Measurements from ENCODE around the gene RASD2. TPM values are rescaled to one million over a fixed set of nuclear protein-coding genes. Genes with fewer than 3 reads are reported as not detected.
"Not testable (repeated sequence)": the region's sequence is repeated elsewhere in the genome, so short reads cannot be mapped to it uniquely, and the experiment has no call there.

RASD2 gene
- total RNA-seq (2014; rRNA removed; shearing (Covaris generic)) = 3.2 and 3.6 TPM in 2 replicates
- 1.2 and 1.5 TPM in 2 replicates for polyA plus RNA-seq (2016; fragmentation: Nextera tagmentation; extraction: Ambion mirVana)
- long read RNA-seq = 0 reads

GRCh38 chr22:35540595-35541253, at the start of gene RASD2:
Gene RASD2 (plus strand): TSS chr22:35540831. CDS start chr22:35546810, 5,979 bp downstream.
- Mint-ChIP-seq H3K27me3 (ENCODE audit: insufficient read depth, low read depth, poor library complexity) (peaks cover 38% of the 10 kb centered on the region), H3K9me3 (no peaks in the 10 kb centered on the region), H3K36me3 (ENCODE audit: low read depth) (no peaks in the 10 kb centered on the region), H3K4me3 (peak within 1 kb of the TSS; percentile 74), H3K4me1 (peaks cover 32% of the 10 kb centered on the region), H3K27ac (no peak within 1 kb of the TSS)
- no peaks in the 10 kb centered on the region for H3K9me2 ChIP-seq (ENCODE audit: insufficient read depth)
- peaks cover 32% of the 10 kb centered on the region for H3K27me3 ChIP-seq (ENCODE audit: insufficient read depth)
- H3K36me3 ChIP-seq (ENCODE audit: insufficient read depth) = no peaks in the 10 kb centered on the region
- H2AFZ ChIP-seq = peak within 1 kb of the TSS; percentile 94
- peak within 1 kb of the TSS; percentile 72 for H3K4me3 ChIP-seq
- ATAC-seq (peak; percentile 49), DNase-seq (ENCODE audit: low spot score) (peak; percentile 67)
- H4K20me1 ChIP-seq (replicated peaks; ENCODE audit: insufficient read depth) = no peaks in the 10 kb centered on the region
- H3K4me1 ChIP-seq (ENCODE audit: insufficient read depth) = peaks cover 8% of the 10 kb centered on the region
- peak within 1 kb of the TSS; percentile 89 for H3K4me2 ChIP-seq
- no peaks in the 10 kb centered on the region for H3K79me2 ChIP-seq (replicated peaks; ENCODE audit: insufficient read depth)
- peaks cover 14% of the 10 kb centered on the region for H3F3A ChIP-seq (replicated peaks; ENCODE audit: low read depth)
- TF ChIP-seq ZNF331 (CRISPR knock-in tag; IDR thresholded peaks at IDR 0.05; ENCODE audit: low read depth) = no peak
- TF ChIP-seq EZH2 (IDR thresholded peaks at IDR 0.05; ENCODE audit: low read depth, unreplicated experiment) = peak; percentile 23
- no peak for TF ChIP-seq STAT1 (IDR thresholded peaks at IDR 0.05; ENCODE audit: unreplicated experiment)
- TF ChIP-seq NANOG (IDR thresholded peaks at IDR 0.05; ENCODE audit: borderline replicate concordance) = no peak
- no peak within 1 kb of the TSS for H3K27ac ChIP-seq (ENCODE audit: low read depth)

- H3K27me3 Mint-ChIP-seq (ENCODE audit: insufficient read depth, low read depth, poor library complexity) = peaks cover 16% of the 10 kb centered on the region
- H3K36me3 Mint-ChIP-seq (ENCODE audit: low read depth) = not testable (repeated sequence)
Measured at GRCh38 chr22:35491061-35491907, 49.3 kb upstream of the RASD2 start.

GRCh38 chr22:35491908-35492380, 48.7 kb upstream of the RASD2 start:
- Histone ChIP-seq H3K27ac (ENCODE audit: low read depth) (no peak overlapping the region), H4K20me1 (replicated peaks; ENCODE audit: insufficient read depth) (no peaks in the 10 kb centered on the region), H3K9me2 (ENCODE audit: insufficient read depth) (no peaks in the 10 kb centered on the region; the same call in 1 of the 2 replicates), H3K79me2 (replicated peaks; ENCODE audit: insufficient read depth) (no peaks in the 10 kb centered on the region), H3K27me3 (ENCODE audit: insufficient read depth) (no peaks in the 10 kb centered on the region), H3K36me3 (ENCODE audit: insufficient read depth) (no peaks in the 10 kb centered on the region), H2AFZ (no peak overlapping the region), H3K4me2 (no peak overlapping the region), H3K4me1 (ENCODE audit: insufficient read depth) (no peaks in the 10 kb centered on the region), H3K4me3 (no peak overlapping the region), H3F3A (replicated peaks; ENCODE audit: low read depth) (no peaks in the 10 kb centered on the region)
- Mint-ChIP-seq H3K4me3 (no peak overlapping the region), H3K27me3 (ENCODE audit: insufficient read depth, low read depth, poor library complexity) (peaks cover 16% of the 10 kb centered on the region), H3K36me3 (ENCODE audit: low read depth) (peaks cover 3% of the 10 kb centered on the region; the same call in 1 of the 3 replicates), H3K9me3 (peaks cover 12% of the 10 kb centered on the region), H3K4me1 (no peaks in the 10 kb centered on the region), H3K27ac (no peak overlapping the region)
- DNase-seq (ENCODE audit: low spot score) (no peak), ATAC-seq (no peak)
- TF ChIP-seq ETS1 (IDR thresholded peaks at IDR 0.05) = no peak
- TF ChIP-seq NANOG (IDR thresholded peaks at IDR 0.05; ENCODE audit: borderline replicate concordance) = no peak
- no peak for TF ChIP-seq CREB1 (CRISPR knock-in tag; IDR thresholded peaks at IDR 0.05; ENCODE audit: low read depth)
- no peak for TF ChIP-seq ZNF114 (CRISPR knock-in tag; IDR thresholded peaks at IDR 0.05)
- no peak for TF ChIP-seq REST (IDR thresholded peaks at IDR 0.05; ENCODE audit: unreplicated experiment)
- TF ChIP-seq ZNF331 (CRISPR knock-in tag; IDR thresholded peaks at IDR 0.05; ENCODE audit: low read depth) = no peak
- TF ChIP-seq POLR2AphosphoS5 (IDR thresholded peaks at IDR 0.05; ENCODE audit: low read depth) = no peak
- TF ChIP-seq STAT1 (IDR thresholded peaks at IDR 0.05; ENCODE audit: unreplicated experiment) = no peak
- no peak for TF ChIP-seq JUNB (IDR thresholded peaks at IDR 0.05; ENCODE audit: unreplicated experiment)

More at GRCh38 chr22:35491061-35491907, 49.3 kb upstream of the RASD2 start:
- not testable (repeated sequence) for H3K4me2 ChIP-seq; H4K20me1 ChIP-seq (replicated peaks; ENCODE audit: insufficient read depth); H3K4me3 Mint-ChIP-seq; H3K4me1 Mint-ChIP-seq; DNase-seq (ENCODE audit: low spot score); H3K27ac Mint-ChIP-seq; H3K4me3 ChIP-seq; H3F3A ChIP-seq (replicated peaks; ENCODE audit: low read depth); H3K27ac ChIP-seq (ENCODE audit: low read depth); H3K79me2 ChIP-seq (replicated peaks; ENCODE audit: insufficient read depth); H2AFZ ChIP-seq; ATAC-seq; H3K4me1 ChIP-seq (ENCODE audit: insufficient read depth); H3K9me2 ChIP-seq (ENCODE audit: insufficient read depth); H3K36me3 ChIP-seq (ENCODE audit: insufficient read depth); H3K27me3 ChIP-seq (ENCODE audit: insufficient read depth)
- H3K9me3 Mint-ChIP-seq = peaks cover 12% of the 10 kb centered on the region

Data from GM23338 (cell line).